SK-N-SH (cell line): ENCODE results near the gene EAF2. TPM values are rescaled to one million over a fixed set of nuclear protein-coding genes. Genes with fewer than 3 reads are reported as not detected.

Experiments used
- CTCF ChIA-PET: fragments of 300-600, 350-600 bp; formaldehyde crosslinking; extraction: SDS; loops from one replicate; lab custom pipeline; 2021; lab: Yijun Ruan, JAX
- POLR2A ChIA-PET: fragments of 350-600 bp; sonication (Branson Sonifier 250); formaldehyde crosslinking; extraction: SDS; loops from one replicate; lab custom pipeline; 2020; ENCODE audit warnings: antibody characterized with exemption, inconsistent platforms; lab: Yijun Ruan, JAX
- DNase-seq: peaks from one replicate; pipeline ENCODE4 v3.0.0; 2012
- H2AFZ ChIP-seq: fragments of 200-600 bp; sonication (generic); 2 replicates; pipeline ENCODE4 v1.8.1; 2016; ENCODE audit warnings: antibody characterized with exemption, mild to moderate bottlenecking, low read depth
- H3F3A ChIP-seq: fragments of 200-600 bp; sonication (generic); replicated peaks from 2 replicates; pipeline ENCODE3; 2016; ENCODE audit warnings: antibody characterized with exemption, mild to moderate bottlenecking; ENCODE audit not compliant: insufficient read depth
- H3K27ac ChIP-seq, 2 experiments: fragments of 200-500 bp in 1 of 2; fragments of 200-600 bp in 1 of 2; sonication (Bioruptor generic) in 1 of 2; sonication (generic), shearing (Covaris generic) in 1 of 2; 2 replicates each; pipeline versions ENCODE4 v1.5.1 to v1.6.1; 2014 to 2016; ENCODE audit warnings: low read depth in 2 of 2, inconsistent platforms in 1 of 2, low read length in 1 of 2, mild to moderate bottlenecking in 1 of 2, mixed read lengths in 1 of 2
- H3K27me3 ChIP-seq: fragments of 200-600 bp; sonication (generic), shearing (Covaris generic); 2 replicates; pipeline ENCODE4 v1.6.1; 2016; ENCODE audit warnings: mixed run types; ENCODE audit not compliant: insufficient read depth
- H3K36me3 ChIP-seq, 2 experiments: fragments of 200-500 bp in 1 of 2; fragments of 200-600 bp in 1 of 2; sonication (Bioruptor generic) in 1 of 2; sonication (generic) in 1 of 2; replicated peaks in 1 of 2; 2 replicates each; pipeline versions ENCODE3 to v1.5.1; 2014 to 2016; ENCODE audit warnings: low read length in 1 of 2, mild to moderate bottlenecking in 1 of 2; ENCODE audit not compliant: insufficient read depth in 2 of 2, control insufficient read depth in 1 of 2
- H3K4me1 ChIP-seq, 2 experiments: fragments of 200-500 bp in 1 of 2; fragments of 200-600 bp in 1 of 2; sonication (Bioruptor generic) in 1 of 2; sonication (generic), shearing (Covaris generic) in 1 of 2; 2 replicates each; pipeline versions ENCODE4 v1.5.1 to v1.6.1; 2014 to 2016; ENCODE audit warnings: low read depth in 1 of 2, low read length in 1 of 2, mixed run types in 1 of 2; ENCODE audit not compliant: insufficient read depth in 2 of 2, control insufficient read depth in 1 of 2
- H3K4me2 ChIP-seq: fragments of 200-600 bp; sonication (generic), shearing (Covaris generic); 2 replicates; pipeline ENCODE4 v1.6.1; 2017; ENCODE audit warnings: mixed run types
- H3K4me3 ChIP-seq, 2 experiments: fragments of 200-500 bp in 1 of 2; fragments of 200-600 bp in 1 of 2; sonication (Bioruptor generic) in 1 of 2; sonication (generic), shearing (Covaris generic) in 1 of 2; 2 replicates each; pipeline versions ENCODE4 v1.5.1 to v1.8.1; 2014 to 2016; ENCODE audit warnings: low read depth in 2 of 2, inconsistent platforms in 1 of 2, low read length in 1 of 2, mild to moderate bottlenecking in 1 of 2, mixed read lengths in 1 of 2, moderate library complexity in 1 of 2
- H3K79me2 ChIP-seq: fragments of 200-600 bp; sonication (generic); 2 replicates; pipeline ENCODE4 v1.8.1; 2017; ENCODE audit warnings: mild to moderate bottlenecking; ENCODE audit not compliant: insufficient read depth
- H3K9ac ChIP-seq: fragments of 200-600 bp; sonication (generic); 2 replicates; pipeline ENCODE4 v1.6.1; 2017; ENCODE audit warnings: mixed run types
- H3K9me2 ChIP-seq: fragments of 200-600 bp; sonication (generic); 2 replicates; pipeline ENCODE4 v1.6.1; 2017; ENCODE audit warnings: mixed run types
- H3K9me3 ChIP-seq: fragments of 200-600 bp; sonication (generic); 2 replicates; pipeline ENCODE4 v1.6.1; 2017; ENCODE audit warnings: mixed run types, mild to moderate bottlenecking, moderate library complexity
- H4K20me1 ChIP-seq: fragments of 200-600 bp; sonication (generic); 2 replicates; pipeline ENCODE4 v1.6.1; 2017; ENCODE audit warnings: mild to moderate bottlenecking, mixed run types; ENCODE audit not compliant: insufficient read depth
- ELF1 ChIP-seq: IDR thresholded peaks from 2 replicates; pipeline ENCODE4 v1.4.0; 2012
- FOXJ3 ChIP-seq: sonication (generic); formaldehyde crosslinking; IDR thresholded peaks from 2 replicates; pipeline ENCODE4 v1.5.1; 2020; ENCODE audit warnings: mild to moderate bottlenecking, missing genetic modification reagents
- GABPA ChIP-seq: IDR thresholded peaks from 2 replicates; pipeline ENCODE4 v1.4.0; 2012; ENCODE audit warnings: low read depth, mild to moderate bottlenecking
- GATA2 ChIP-seq: sonication (generic); formaldehyde crosslinking; IDR thresholded peaks from 2 replicates; pipeline ENCODE4 v1.5.0; 2020; ENCODE audit warnings: mild to moderate bottlenecking, missing genetic modification reagents
- JUND ChIP-seq: IDR thresholded peaks from 2 replicates; pipeline ENCODE4 v1.4.0; 2012
- POLR2AphosphoS5 ChIP-seq: IDR thresholded peaks from 2 replicates; pipeline ENCODE4 v1.6.1; 2012; ENCODE audit warnings: low read depth, low read length
- RCOR1 ChIP-seq: fragments of 150-350 bp; IDR thresholded peaks from 2 replicates; pipeline ENCODE4 v1.6.1; 2017; ENCODE audit warnings: antibody characterized with exemption, low read length
- RFX5 ChIP-seq: IDR thresholded peaks from 2 replicates; pipeline ENCODE4 v1.6.1; 2012; ENCODE audit warnings: mild to moderate bottlenecking, improper control_type of control experiment, low read length
- TAF1 ChIP-seq: IDR thresholded peaks from 2 replicates; pipeline ENCODE4 v1.6.1; 2012; ENCODE audit warnings: low read depth, mild to moderate bottlenecking, low read length, moderate library complexity, borderline replicate concordance
- WGBS: methylation state at CpG from one replicate; pipeline ENCODE4 v1.1.6; 2017; ENCODE audit warnings: low lambda C conversion rate; 5-methylcytosine and 5-hydroxymethylcytosine counted together
- polyA plus RNA-seq, 3 experiments: library from polyadenylated mRNA; depleted of rRNA; stranded (reverse); fragments of >200 nt; gene quantifications; 2 replicates each; pipeline ENCODE4 v1.2.3, GENCODE V29; 2012
- TF ChIP-seq, protein P1 (sequence below): IDR thresholded peaks from 2 replicates; pipeline ENCODE4; 2012
- TF ChIP-seq, protein P2 (sequence below): fragments of 150-350 bp; IDR thresholded peaks from 2 replicates; pipeline ENCODE4 v1.6.1; 2016; ENCODE audit warnings: mild to moderate bottlenecking, low read depth, low read length

Gene EAF2
- polyA plus RNA-seq, 1 of the 3 experiments (the other 2 are of a cell fraction): 0.85 TPM

DNA sequence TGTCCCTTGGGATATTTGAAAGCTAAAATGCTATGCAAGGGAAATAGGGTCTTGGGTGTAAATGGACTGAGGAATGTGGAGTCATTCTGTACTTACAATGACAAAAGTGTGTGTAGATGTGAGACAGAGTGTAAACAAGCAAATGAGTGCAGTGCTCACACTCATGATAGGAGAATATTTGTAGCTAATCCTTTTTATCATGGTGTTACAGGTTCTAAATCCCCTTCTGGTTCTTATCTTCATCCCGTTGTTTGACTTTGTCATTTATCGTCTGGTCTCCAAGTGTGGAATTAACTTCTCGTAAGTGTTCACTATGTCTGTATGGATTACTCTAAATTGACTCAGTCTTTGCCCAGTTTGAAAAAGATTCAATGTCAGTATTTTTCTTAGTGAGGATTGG lies 89.7 kb downstream of the EAF2 start (continued):
- TF ChIP-seq RFX5 (no peak), POLR2AphosphoS5 (no peak), ELF1 (no peak), GATA2 (CRISPR knock-in tag) (no peak)
- TF ChIP-seq, protein P1, sequence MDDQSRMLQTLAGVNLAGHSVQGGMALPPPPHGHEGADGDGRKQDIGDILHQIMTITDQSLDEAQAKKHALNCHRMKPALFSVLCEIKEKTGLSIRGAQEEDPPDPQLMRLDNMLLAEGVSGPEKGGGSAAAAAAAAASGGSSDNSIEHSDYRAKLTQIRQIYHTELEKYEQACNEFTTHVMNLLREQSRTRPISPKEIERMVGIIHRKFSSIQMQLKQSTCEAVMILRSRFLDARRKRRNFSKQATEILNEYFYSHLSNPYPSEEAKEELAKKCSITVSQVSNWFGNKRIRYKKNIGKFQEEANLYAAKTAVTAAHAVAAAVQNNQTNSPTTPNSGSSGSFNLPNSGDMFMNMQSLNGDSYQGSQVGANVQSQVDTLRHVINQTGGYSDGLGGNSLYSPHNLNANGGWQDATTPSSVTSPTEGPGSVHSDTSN: no peak

DNA sequence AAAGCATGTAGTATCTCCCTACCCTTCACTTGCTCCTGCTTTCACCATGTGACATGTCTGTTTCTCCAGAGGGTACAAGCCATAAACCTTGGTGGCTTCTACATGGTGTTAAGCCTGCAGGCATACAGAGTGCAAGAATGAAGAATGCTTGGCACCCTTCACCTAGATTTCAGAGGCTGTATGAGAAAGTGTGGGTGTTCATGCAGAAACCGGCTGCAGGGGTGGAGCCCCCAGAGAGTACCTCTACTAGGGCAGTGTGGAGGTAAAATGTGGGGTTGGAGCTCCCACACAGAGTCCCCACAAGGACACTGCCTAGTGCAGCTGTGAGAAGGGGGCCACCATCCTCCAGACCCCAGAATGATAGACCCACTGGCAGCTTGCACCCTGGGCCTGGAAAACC lies 91.4 kb downstream of the EAF2 start:
- Histone ChIP-seq H3K79me2 (no peaks in the 10 kb centered on the region), H2AFZ (no peak overlapping the region), H3K27ac (no peak overlapping the region), H3K36me3 (no peaks in the 10 kb centered on the region), H3K9me3 (no peaks in the 10 kb centered on the region), H3K4me3 (no peak overlapping the region), H3K27me3 (no peaks in the 10 kb centered on the region), H4K20me1 (no peaks in the 10 kb centered on the region), H3K9ac (no peak overlapping the region), H3K9me2 (no peaks in the 10 kb centered on the region), H3K4me2 (no peak overlapping the region), H3F3A (no peaks in the 10 kb centered on the region), H3K4me1 (no peaks in the 10 kb centered on the region)
- WGBS: 14% methylated on average over 1 of the region's 1 CpG
- TF ChIP-seq GABPA (no peak), RCOR1 (no peak), JUND (no peak), FOXJ3 (no peak), TAF1 (no peak), GATA2 (CRISPR knock-in tag) (no peak)
- TF ChIP-seq, protein P2, sequence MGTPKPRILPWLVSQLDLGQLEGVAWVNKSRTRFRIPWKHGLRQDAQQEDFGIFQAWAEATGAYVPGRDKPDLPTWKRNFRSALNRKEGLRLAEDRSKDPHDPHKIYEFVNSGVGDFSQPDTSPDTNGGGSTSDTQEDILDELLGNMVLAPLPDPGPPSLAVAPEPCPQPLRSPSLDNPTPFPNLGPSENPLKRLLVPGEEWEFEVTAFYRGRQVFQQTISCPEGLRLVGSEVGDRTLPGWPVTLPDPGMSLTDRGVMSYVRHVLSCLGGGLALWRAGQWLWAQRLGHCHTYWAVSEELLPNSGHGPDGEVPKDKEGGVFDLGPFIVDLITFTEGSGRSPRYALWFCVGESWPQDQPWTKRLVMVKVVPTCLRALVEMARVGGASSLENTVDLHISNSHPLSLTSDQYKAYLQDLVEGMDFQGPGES: no peak
- CTCF ChIA-PET: no interaction called here
- DNase-seq: no peak
- POLR2A ChIA-PET: no interaction called here

Other genes starting within 250 kb of the EAF2 start
- not detected in 2 replicates for gene FBXO40, start 241.8 kb upstream of the EAF2 start, polyA plus RNA-seq (2012; rRNA removed)
- 0.23 and 0.29 TPM in 2 replicates for gene HCLS1, start 174.3 kb upstream of the EAF2 start, polyA plus RNA-seq (2012; rRNA removed)
- gene GOLGB1, start 85.5 kb upstream of the EAF2 start, polyA plus RNA-seq (2012; rRNA removed): 10.3 and 15.4 TPM in 2 replicates
- 10.4 and 14.3 TPM in 2 replicates for gene IQCB1, start 149 bp upstream of the EAF2 start, polyA plus RNA-seq (2012; rRNA removed)
- gene SLC15A2, start 59.2 kb downstream of the EAF2 start, polyA plus RNA-seq (2012; rRNA removed): 0.10 TPM in 2 replicates
- gene ILDR1, start 187.0 kb downstream of the EAF2 start, polyA plus RNA-seq (2012; rRNA removed): 0.02 and 0.05 TPM in 2 replicates
- gene CD86, start 220.2 kb downstream of the EAF2 start, polyA plus RNA-seq (2012; rRNA removed): not detected in 2 replicates